BLaER1 treated with 17β-estradiol and CSF1 and Interleukin-3, amounts not matched to agents 10 nM and 100 nM (cell line): Measurements from ENCODE around the gene PPT1.

Experiments
- H3K27ac ChIP-seq, 11 experiments: shearing (Covaris generic); formaldehyde crosslinking; 2 replicates each; pipeline ENCODE4 v1.8.1; 2022
- H3K27me3 ChIP-seq, 11 experiments: shearing (Covaris generic); formaldehyde crosslinking; 2 replicates each; pipeline ENCODE4 v1.8.1; 2022
- H3K36me3 ChIP-seq, 11 experiments: shearing (Covaris generic); formaldehyde crosslinking; 2 replicates each; pipeline ENCODE4 v1.8.1; 2022
- H3K4me1 ChIP-seq, 10 experiments: shearing (Covaris generic); formaldehyde crosslinking; 2 replicates each; pipeline ENCODE4 v1.8.1; 2022
- H3K4me2 ChIP-seq, 11 experiments: shearing (Covaris generic); formaldehyde crosslinking; 2 replicates each; pipeline ENCODE4 v1.8.1; 2022
- H3K4me3 ChIP-seq, 10 experiments: shearing (Covaris generic); formaldehyde crosslinking; 2 replicates each; pipeline ENCODE4 v1.8.1; 2022
- H3K9ac ChIP-seq, 11 experiments: shearing (Covaris generic); formaldehyde crosslinking; 2 replicates each; pipeline ENCODE4 v1.8.1; 2022
- H3K9me3 ChIP-seq, 11 experiments: shearing (Covaris generic); formaldehyde crosslinking; replicated peaks in 1 of 11; 2 replicates each; pipeline ENCODE4 v1.8.1; 2022
- H4K20me1 ChIP-seq, 11 experiments: shearing (Covaris generic); formaldehyde crosslinking; 2 replicates each; pipeline ENCODE4 v1.8.1; 2022
- Cebpa-rat ChIP-seq, 11 experiments: shearing (Covaris generic); IDR thresholded peaks; 2 replicates each; pipeline ENCODE4 v1.8.1; 2022

PPT1 gene

DNA sequence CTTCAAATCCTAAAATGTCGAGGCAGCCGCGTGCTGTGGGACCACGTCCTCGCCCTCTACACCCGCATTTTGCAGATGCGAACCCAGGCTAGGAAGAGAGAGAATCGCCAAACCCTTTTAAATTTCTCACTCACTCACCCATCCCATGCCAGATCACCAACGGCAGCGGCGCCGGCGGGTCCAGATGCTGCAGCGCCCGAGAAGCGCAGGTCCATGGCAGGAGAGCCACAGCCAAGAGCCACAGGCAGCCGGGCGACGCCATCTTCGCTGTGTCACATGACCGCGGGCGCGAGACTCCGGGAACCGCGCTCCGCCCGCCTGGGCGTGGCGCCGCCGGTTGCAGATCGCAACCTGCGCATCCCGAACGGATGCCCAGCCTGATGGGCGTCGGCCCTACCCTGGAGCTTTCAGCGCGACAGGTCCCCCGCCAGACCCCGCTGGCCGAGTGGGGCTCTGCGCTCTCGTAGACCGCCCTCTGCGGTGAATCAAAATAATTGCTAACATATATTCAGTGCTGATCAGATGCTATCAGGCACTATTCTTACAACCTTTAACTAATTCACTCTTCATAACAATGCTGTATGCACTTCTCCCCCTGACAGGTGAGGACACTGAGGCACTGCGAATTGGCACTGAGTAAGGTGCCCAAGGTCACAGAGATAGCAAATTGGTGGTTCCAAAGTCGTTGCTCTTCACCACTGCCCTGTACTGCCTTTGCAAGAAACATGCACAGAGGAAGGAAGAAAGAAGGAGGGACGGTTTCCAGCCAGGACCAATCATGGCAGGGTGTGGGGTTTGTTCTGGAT is at the start of gene PPT1:
Gene PPT1, minus strand, starts transcription at position 276 of the 806 bp plus-strand sequence. Its CDS starts 14 bp downstream, at position 262.
- H3K4me2 ChIP-seq, result peak within 1 kb of the TSS; percentile 81 to 99 (median 89)
- peaks cover 34 to 52% (median 36%) of the 10 kb centered on the region in 10 experiments for H3K4me1 ChIP-seq
- H3K9ac ChIP-seq, result peak within 1 kb of the TSS; percentile 68 to 82 (median 77)
- H3K36me3 ChIP-seq, result peaks cover under 1 to 20% (median 9%) of the 10 kb centered on the region in 11 experiments; a peak in 21 of 22 replicates
- H3K9me3 ChIP-seq, result peaks cover 2 to 11% (median 5%) of the 10 kb centered on the region in 11 experiments; a peak in 21 of 22 replicates
- peak within 1 kb of the TSS; percentile 58 to 83 (median 74) for H3K27ac ChIP-seq
- H4K20me1 ChIP-seq, result peaks cover 0 to 2% (median 0%) of the 10 kb centered on the region in 11 experiments; a peak in 2 of 22 replicates
- TF ChIP-seq Cebpa-rat (IDR thresholded peaks at IDR 0.05), result no peak
- peak within 1 kb of the TSS; percentile 62 to 75 (median 70) for H3K4me3 ChIP-seq
- H3K27me3 ChIP-seq, result no peaks in the 10 kb centered on the region

DNA sequence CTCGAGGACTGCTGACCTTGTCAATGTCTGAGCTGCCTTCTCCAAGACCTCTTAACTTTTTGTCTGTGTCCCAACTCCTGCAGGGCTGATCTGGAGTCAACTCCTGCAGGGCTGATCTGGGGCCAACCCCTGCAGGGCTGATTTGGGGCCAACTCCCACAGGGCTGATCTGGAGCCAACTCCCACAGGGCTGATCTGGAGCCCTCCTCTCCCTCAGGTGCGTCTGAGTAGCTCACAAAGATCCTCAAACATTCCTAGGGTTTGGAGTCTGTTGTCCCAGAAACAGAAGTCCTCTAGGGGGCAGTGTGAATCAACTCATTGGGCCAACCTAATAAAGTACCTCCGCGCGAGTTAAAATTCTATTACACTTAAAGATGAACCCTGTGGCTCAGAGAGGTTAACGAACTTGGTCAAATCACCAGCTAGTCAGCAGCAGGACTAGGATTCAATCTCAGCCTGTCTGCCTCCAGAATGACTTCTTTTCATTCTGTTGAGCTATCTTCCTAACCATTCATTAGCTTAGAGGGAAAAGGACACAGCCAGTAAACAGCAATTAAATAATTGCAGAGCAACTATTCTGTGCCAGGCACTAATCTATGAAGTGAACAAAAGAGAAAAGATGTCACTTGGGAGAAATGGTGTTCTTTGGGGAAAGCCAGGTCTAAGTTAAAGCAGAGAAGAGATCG is 47.0 kb upstream of the PPT1 start:
- Histone ChIP-seq H3K4me1 (peaks cover 0 to 10% (median 0%) of the 10 kb centered on the region in 10 experiments; a peak in 5 of 20 replicates), H3K4me2 (no peak overlapping the region), H3K27me3 (no peaks in the 10 kb centered on the region), H3K36me3 (no peaks in the 10 kb centered on the region), H4K20me1 (no peaks in the 10 kb centered on the region), H3K9ac (no peak overlapping the region), H3K9me3 (no peaks in the 10 kb centered on the region), H3K27ac (no peak overlapping the region), H3K4me3 (no peak overlapping the region)
- TF ChIP-seq Cebpa-rat (IDR thresholded peaks at IDR 0.05), result no peak

DNA sequence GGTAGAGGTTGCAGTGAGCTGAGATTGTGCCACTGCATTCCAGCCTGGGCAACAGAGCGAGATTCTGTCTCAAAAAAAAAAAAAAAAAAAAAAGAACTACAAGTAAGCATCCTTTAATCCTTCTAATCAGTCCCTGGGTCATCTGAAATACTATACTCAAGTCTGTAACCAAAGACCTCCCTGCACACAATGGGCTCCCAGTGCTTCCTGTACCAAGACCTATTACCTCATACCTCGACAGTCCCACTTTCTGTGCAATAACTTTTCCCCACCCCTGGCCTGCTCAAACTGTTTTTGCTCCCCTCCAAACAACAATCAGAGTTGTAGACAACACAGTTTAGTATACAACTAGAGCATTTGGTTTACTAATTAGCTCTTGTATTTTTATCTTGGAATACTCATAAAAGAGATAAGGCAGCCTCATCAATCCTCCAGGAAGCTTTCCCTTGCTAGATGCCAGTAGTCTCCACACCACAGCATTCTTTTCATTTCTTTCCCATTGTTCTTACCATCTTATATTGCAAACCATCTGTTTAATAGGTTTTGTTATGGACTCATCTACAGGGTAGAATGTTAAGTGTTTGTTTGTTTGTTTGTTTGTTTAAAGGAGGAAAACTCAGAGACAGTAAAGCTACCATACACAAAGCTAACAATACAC is 45.0 kb upstream of the PPT1 start:
- Histone ChIP-seq H3K36me3 (no peaks in the 10 kb centered on the region), H3K4me1 (peaks cover 0 to 10% (median 0%) of the 10 kb centered on the region in 10 experiments; a peak in 5 of 20 replicates), H3K4me2 (no peak overlapping the region), H3K9ac (no peak overlapping the region), H3K9me3 (no peaks in the 10 kb centered on the region), H3K4me3 (no peak overlapping the region), H3K27me3 (no peaks in the 10 kb centered on the region), H4K20me1 (no peaks in the 10 kb centered on the region), H3K27ac (no peak overlapping the region)
- TF ChIP-seq Cebpa-rat (IDR thresholded peaks at IDR 0.05), result no peak

DNA sequence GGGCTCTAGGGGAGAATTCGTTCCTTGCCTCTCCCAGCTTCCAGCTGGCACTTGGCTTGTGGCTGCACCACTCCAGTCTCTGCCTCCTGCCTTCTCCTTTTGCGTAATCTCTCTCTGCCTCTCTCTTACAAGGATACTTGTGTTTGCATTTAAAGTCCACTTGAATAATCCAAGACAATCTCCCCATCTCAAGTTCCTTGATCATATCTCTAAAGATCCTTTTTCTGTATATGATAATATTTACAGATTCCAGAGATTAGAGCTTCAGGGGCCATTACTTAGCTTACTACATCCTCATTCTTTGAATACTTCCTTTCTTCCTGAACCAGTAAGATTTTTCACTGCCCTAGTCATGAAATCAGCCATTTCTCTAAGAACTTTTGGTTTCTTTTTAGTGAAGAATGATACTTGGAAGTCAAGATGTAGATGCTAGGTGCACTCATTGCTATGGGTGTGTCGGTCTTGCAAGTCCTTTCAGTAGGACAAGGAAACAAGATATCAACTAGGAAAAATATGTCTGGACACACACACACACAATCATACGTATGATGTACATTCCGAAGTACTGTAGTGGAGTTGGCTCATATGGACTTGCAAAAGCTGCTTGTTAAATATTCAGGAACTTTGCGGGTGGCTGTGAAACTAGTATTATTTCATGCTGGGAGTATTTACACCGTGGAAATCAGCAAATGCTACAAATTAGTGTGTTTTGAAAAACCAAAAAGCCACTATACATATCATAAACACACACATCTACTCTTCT is 43.3 kb upstream of the PPT1 start:
- Histone ChIP-seq H3K27ac (no peak overlapping the region), H3K4me3 (no peak overlapping the region), H3K9ac (no peak overlapping the region), H3K36me3 (no peaks in the 10 kb centered on the region), H3K4me1 (peaks cover 0 to 10% (median 0%) of the 10 kb centered on the region in 10 experiments; a peak in 5 of 20 replicates), H3K9me3 (no peaks in the 10 kb centered on the region), H4K20me1 (no peaks in the 10 kb centered on the region), H3K27me3 (no peaks in the 10 kb centered on the region), H3K4me2 (peak overlapping the region in 2 of 11 experiments; percentile 44 to 56; a peak in 4 of 22 replicates)
- no peak for TF ChIP-seq Cebpa-rat (IDR thresholded peaks at IDR 0.05)

DNA sequence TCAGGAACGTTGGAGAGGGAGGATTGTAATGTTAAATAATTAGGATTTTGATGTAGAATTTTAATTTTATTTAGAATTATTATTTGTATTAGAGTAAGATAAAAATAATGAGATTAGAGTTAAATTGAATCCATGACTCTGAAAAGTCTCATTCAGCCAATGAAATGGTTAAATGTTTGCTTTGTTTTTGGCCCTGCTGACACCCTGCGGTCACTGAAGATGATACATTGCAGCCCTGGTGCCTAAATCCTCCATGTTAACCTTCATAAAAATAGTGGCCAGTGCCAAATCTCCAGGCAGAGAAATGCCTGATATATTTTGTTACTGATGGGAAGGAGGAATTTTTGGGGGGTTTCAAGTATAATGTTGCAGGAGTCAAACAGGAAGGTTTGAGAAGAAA is 36.8 kb upstream of the PPT1 start:
- no peak for TF ChIP-seq Cebpa-rat (IDR thresholded peaks at IDR 0.05)
- H3K27ac ChIP-seq, result no peak overlapping the region
- H3K27me3 ChIP-seq, result no peaks in the 10 kb centered on the region
- no peak overlapping the region for H3K4me2 ChIP-seq
- peaks cover 7 to 24% (median 16%) of the 10 kb centered on the region in 11 experiments; a peak in 19 of 22 replicates for H3K9me3 ChIP-seq
- H3K9ac ChIP-seq, result no peak overlapping the region
- H4K20me1 ChIP-seq, result no peaks in the 10 kb centered on the region
- H3K4me3 ChIP-seq, result no peak overlapping the region
- no peaks in the 10 kb centered on the region for H3K36me3 ChIP-seq
- H3K4me1 ChIP-seq, result no peaks in the 10 kb centered on the region

DNA sequence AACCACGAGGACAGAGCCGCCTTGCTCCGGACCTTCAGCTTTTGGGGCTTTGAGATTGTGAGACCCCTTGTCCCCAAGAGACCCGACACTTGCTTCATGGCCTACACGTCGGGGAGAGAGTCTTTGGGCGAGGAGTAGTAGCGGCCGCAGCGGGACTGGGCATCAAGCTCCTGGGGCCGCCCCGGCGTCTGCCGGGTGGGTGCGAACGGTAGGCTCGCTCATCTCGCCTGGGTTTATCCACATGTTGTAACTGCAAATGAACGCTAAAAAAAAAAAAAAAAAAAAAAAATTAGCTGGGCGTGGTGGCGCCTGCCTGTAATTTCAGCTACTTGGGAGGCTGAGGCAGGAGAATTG is 36.2 kb upstream of the PPT1 start:
- no peak for TF ChIP-seq Cebpa-rat (IDR thresholded peaks at IDR 0.05)
- H3K4me2 ChIP-seq, result no peak overlapping the region
- no peak overlapping the region for H3K4me3 ChIP-seq
- no peaks in the 10 kb centered on the region for H4K20me1 ChIP-seq
- peaks cover 7 to 24% (median 16%) of the 10 kb centered on the region in 11 experiments; a peak in 19 of 22 replicates for H3K9me3 ChIP-seq
- no peak overlapping the region for H3K9ac ChIP-seq
- no peaks in the 10 kb centered on the region for H3K27me3 ChIP-seq
- no peaks in the 10 kb centered on the region for H3K36me3 ChIP-seq
- H3K4me1 ChIP-seq, result no peaks in the 10 kb centered on the region
- H3K27ac ChIP-seq, result no peak overlapping the region

DNA sequence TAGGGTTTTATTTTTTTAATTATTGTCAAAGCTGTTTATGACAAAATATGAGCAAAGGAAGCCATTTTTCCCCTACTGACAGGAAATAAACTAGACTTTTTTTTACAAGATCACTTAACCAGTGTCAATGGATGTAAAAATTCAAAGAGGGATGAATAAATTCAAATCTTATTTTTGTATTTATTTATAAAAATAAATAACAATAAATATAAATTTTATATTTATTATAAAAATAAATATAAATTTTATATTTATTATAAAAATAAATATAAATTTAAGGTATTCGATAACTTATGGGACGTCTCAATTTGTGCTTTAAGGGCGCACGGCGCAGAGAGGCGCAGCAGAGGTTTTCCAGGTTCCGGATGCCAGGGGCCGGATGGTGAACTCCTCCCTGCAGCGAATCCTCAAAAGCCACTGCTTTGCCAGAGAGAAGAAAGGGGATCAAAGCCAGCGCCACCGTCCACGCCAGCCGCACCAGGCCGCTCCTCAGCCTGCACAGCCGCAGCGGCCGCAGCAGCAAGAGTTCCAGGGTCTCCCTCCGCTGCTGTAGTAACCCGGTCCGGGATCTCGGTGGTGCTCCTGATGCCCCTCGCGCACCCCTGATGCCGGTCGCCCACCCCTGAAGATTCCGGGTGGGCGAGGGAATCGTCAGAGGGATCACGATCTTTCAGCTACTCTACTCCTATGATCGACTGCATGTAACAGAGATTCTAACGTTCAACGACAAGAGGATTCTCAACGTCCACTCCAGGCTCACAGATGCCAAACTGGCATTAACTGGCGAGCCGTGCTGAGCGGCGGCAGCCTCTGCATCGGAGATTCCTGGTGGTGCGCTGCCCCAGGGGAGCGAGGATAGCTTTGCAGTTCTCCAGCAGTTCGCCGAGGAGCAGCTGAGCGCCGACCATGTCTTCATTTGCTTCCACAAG is 35.6 kb upstream of the PPT1 start:
- Histone ChIP-seq H3K36me3 (no peaks in the 10 kb centered on the region), H3K4me3 (no peak overlapping the region), H3K27me3 (no peaks in the 10 kb centered on the region), H3K9me3 (peaks cover 7 to 24% (median 16%) of the 10 kb centered on the region in 11 experiments; a peak in 19 of 22 replicates), H3K9ac (no peak overlapping the region), H3K4me2 (no peak overlapping the region), H3K4me1 (no peaks in the 10 kb centered on the region), H4K20me1 (no peaks in the 10 kb centered on the region), H3K27ac (no peak overlapping the region)
- TF ChIP-seq Cebpa-rat (IDR thresholded peaks at IDR 0.05), result no peak

DNA sequence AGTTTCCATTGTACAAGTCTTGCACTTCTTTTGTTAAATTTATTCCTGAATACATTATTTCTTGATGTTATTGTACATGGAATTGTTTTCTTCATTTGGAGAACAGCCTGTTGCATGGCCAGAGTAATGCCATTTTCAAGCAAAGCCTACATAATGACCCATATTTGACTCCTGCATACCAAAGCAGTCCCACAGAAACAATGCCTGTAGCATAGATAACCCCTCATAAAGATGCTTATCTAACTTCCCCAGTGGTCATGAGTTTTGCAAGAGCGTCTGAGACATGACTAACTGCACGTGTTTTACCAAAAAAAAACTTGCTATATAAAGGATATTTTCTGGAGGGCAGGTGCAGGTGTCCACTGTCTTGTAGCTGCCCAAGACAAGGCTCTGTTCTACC is 33.8 kb upstream of the PPT1 start:
- no peaks in the 10 kb centered on the region for H3K27me3 ChIP-seq
- H3K4me3 ChIP-seq, result no peak overlapping the region
- H3K9me3 ChIP-seq, result peaks cover 7 to 24% (median 16%) of the 10 kb centered on the region in 11 experiments; a peak in 19 of 22 replicates
- H3K27ac ChIP-seq, result no peak overlapping the region
- TF ChIP-seq Cebpa-rat (IDR thresholded peaks at IDR 0.05), result no peak
- no peaks in the 10 kb centered on the region for H4K20me1 ChIP-seq
- no peak overlapping the region for H3K4me2 ChIP-seq
- no peaks in the 10 kb centered on the region for H3K4me1 ChIP-seq
- no peak overlapping the region for H3K9ac ChIP-seq
- H3K36me3 ChIP-seq, result no peaks in the 10 kb centered on the region
